Neural progenitor cell (in vitro differentiated cells): Measurements from ENCODE around the gene DLG2.

Experiments
- EZH2 ChIP-seq: fragments of 200-600 bp; sonication (generic); IDR thresholded peaks from 2 replicates; pipeline ENCODE4 v1.6.1; 2017; ENCODE audit warnings: antibody characterized with exemption, mild to moderate bottlenecking, moderate library complexity
- EZH2phosphoT487 ChIP-seq: fragments of 200-600 bp; sonication (generic); IDR thresholded peaks from 2 replicates; pipeline ENCODE4 v1.6.1; 2017; ENCODE audit warnings: antibody characterized with exemption
- TF ChIP-seq, protein P1 (sequence below): fragments of 200-600 bp; sonication (generic); IDR thresholded peaks from 2 replicates; pipeline ENCODE4 v1.5.1; 2017; ENCODE audit warnings: antibody characterized with exemption, mild to moderate bottlenecking

DNA sequence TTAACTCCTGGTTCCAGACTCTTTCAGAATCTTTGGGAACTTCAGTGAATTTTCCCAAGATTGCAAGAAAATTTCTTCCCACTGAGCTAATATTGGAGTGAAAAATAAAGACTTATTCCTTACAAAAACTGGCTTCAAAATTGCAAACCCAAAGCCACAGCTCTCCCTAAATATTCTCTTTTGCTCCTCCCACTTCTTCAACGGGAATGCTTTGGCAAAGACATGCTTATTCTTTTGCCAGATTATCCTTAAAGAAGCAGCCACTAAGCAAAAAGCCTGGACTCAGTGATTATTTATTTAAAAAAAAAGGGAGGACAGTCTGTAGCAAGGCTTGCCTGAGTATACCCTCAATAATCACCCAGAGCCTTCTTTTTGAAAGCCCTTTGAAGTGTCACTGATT lies 1438.6 kb downstream of the DLG2 start:
- TF ChIP-seq, protein P1, sequence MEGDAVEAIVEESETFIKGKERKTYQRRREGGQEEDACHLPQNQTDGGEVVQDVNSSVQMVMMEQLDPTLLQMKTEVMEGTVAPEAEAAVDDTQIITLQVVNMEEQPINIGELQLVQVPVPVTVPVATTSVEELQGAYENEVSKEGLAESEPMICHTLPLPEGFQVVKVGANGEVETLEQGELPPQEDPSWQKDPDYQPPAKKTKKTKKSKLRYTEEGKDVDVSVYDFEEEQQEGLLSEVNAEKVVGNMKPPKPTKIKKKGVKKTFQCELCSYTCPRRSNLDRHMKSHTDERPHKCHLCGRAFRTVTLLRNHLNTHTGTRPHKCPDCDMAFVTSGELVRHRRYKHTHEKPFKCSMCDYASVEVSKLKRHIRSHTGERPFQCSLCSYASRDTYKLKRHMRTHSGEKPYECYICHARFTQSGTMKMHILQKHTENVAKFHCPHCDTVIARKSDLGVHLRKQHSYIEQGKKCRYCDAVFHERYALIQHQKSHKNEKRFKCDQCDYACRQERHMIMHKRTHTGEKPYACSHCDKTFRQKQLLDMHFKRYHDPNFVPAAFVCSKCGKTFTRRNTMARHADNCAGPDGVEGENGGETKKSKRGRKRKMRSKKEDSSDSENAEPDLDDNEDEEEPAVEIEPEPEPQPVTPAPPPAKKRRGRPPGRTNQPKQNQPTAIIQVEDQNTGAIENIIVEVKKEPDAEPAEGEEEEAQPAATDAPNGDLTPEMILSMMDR = no peak
- TF ChIP-seq EZH2phosphoT487 = no peak
- no peak for TF ChIP-seq EZH2
